ENCODE data around the gene NELL1. TPM values are rescaled to one million over a fixed set of nuclear protein-coding genes. Genes with fewer than 3 reads are reported as not detected.

The NELL1 gene
- total and polyA plus RNA-seq, 10 donors, result 0.20 TPM; not detected in 9

GRCh38 chr11:20909995-20910726 lies 240.8 kb downstream of the NELL1 start:
- Histone ChIP-seq H3K36me3 (no peaks in the 10 kb centered on the region), H3K9me3 (peaks cover 0 to 15% (median under 1%) of the 10 kb centered on the region in 8 donors), H3K27ac (no peak overlapping the region), H3K4me1 (no peaks in the 10 kb centered on the region), H3K4me3 (no peak overlapping the region), H3K27me3 (replicated peaks in 1 of 7) (no peaks in the 10 kb centered on the region)
- WGBS, 5 donors, result 79 to 94% (median 89%) methylated on average over 7 of the region's 7 CpGs
- TF ChIP-seq CTCF (IDR thresholded peaks at IDR 0.05 in 8 of 11, conservative IDR thresholded peaks at IDR 0.05 in 3 of 11) (no peak), POLR2AphosphoS5 (IDR thresholded peaks at IDR 0.05) (no peak), POLR2A (IDR thresholded peaks at IDR 0.05) (no peak)
- no peak for DNase-seq
- intact Hi-C loops (cut with DNase I; ENCODE audit: low total_unique reads), result no loop called here

- H3K27me3 ChIP-seq (replicated peaks in 1 of 7), result no peaks in the 10 kb centered on the region
- no peaks in the 10 kb centered on the region for H3K36me3 ChIP-seq
- TF ChIP-seq POLR2AphosphoS5 (IDR thresholded peaks at IDR 0.05), result no peak
- TF ChIP-seq POLR2A (IDR thresholded peaks at IDR 0.05), result no peak
- no peak for TF ChIP-seq CTCF (IDR thresholded peaks at IDR 0.05 in 8 of 11, conservative IDR thresholded peaks at IDR 0.05 in 3 of 11)
- H3K4me3 ChIP-seq, result no peak overlapping the region
- intact Hi-C loops (cut with DNase I; ENCODE audit: low total_unique reads), result no loop called here
- peaks cover 0 to 9% (median 0%) of the 10 kb centered on the region in 8 donors for H3K9me3 ChIP-seq
- H3K4me1 ChIP-seq, result no peaks in the 10 kb centered on the region
- H3K27ac ChIP-seq, result no peak overlapping the region
- no peak for DNase-seq
Observed at GRCh38 chr11:20910733-20911132, 241.3 kb downstream of the NELL1 start.

GRCh38 chr11:20912065-20912821 lies 242.9 kb downstream of the NELL1 start:
- intact Hi-C loops (cut with DNase I; ENCODE audit: low total_unique reads), result no loop called here
- Histone ChIP-seq H3K36me3 (no peaks in the 10 kb centered on the region), H3K4me3 (no peak overlapping the region), H3K4me1 (no peaks in the 10 kb centered on the region), H3K27me3 (replicated peaks in 1 of 7) (no peaks in the 10 kb centered on the region), H3K27ac (no peak overlapping the region), H3K9me3 (peaks cover 0 to 9% (median 0%) of the 10 kb centered on the region in 8 donors)
- no peak for DNase-seq
- no peak for TF ChIP-seq CTCF (IDR thresholded peaks at IDR 0.05 in 8 of 11, conservative IDR thresholded peaks at IDR 0.05 in 3 of 11)
- TF ChIP-seq POLR2A (IDR thresholded peaks at IDR 0.05), result no peak
- no peak for TF ChIP-seq POLR2AphosphoS5 (IDR thresholded peaks at IDR 0.05)
- 30 to 39% (median 35%) methylated on average over 2 of the region's 2 CpGs for WGBS, 5 donors

- H3K4me1 ChIP-seq, result no peaks in the 10 kb centered on the region
- 15 to 20% (median 16%) methylated on average over 4 of the region's 4 CpGs for WGBS, 5 donors
- TF ChIP-seq CTCF (IDR thresholded peaks at IDR 0.05 in 8 of 11, conservative IDR thresholded peaks at IDR 0.05 in 3 of 11), result no peak
- TF ChIP-seq POLR2AphosphoS5 (IDR thresholded peaks at IDR 0.05), result no peak
- TF ChIP-seq POLR2A (IDR thresholded peaks at IDR 0.05), result no peak
- peaks cover 0 to 3% (median 0%) of the 10 kb centered on the region in 8 donors for H3K9me3 ChIP-seq
- H3K27me3 ChIP-seq (replicated peaks in 1 of 7), result no peaks in the 10 kb centered on the region
- H3K36me3 ChIP-seq, result no peaks in the 10 kb centered on the region
- intact Hi-C loops (cut with DNase I; ENCODE audit: low total_unique reads), result no loop called here
- no peak overlapping the region for H3K4me3 ChIP-seq
- H3K27ac ChIP-seq, result no peak overlapping the region
- no peak for DNase-seq
Observed at GRCh38 chr11:20912922-20913512, 243.6 kb downstream of the NELL1 start.

Measured in spleen (tissue), 11 donors.